Measurements from ENCODE around the gene SRRM4.

The SRRM4 gene

DNA sequence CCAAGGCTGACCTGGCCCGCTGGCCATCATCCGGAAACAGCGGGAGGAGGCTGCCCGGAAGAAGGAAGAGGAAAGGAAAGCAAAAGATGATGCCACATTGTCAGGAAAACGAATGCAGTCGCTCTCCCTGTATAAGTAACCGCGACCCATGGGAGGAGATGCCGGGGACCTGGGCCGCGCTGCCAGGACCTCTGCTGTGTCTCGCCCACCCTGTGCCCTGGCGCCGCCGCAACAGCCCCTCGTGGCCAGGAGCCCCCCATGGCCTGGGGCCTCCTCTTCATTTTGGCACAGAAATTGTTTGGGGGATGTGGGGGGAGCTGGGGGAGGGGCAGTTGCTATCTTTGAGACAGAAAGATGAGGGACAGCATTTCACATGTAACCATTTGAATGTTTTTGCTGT is 213.9 kb downstream of the SRRM4 start:
- no peak for DNase-seq (ENCODE audit: insufficient read length, low spot score)
- TF ChIP-seq CTCF (IDR thresholded peaks at IDR 0.05; ENCODE audit: insufficient read depth, missing control alignments) = no peak
- no peak for FAIRE-seq

- FAIRE-seq (no peak), DNase-seq (ENCODE audit: insufficient read length, low spot score) (no peak)
- no peak for TF ChIP-seq CTCF (IDR thresholded peaks at IDR 0.05; ENCODE audit: insufficient read depth, missing control alignments)
These were observed 217.1 kb downstream of the SRRM4 start for GRCh38 chr12:119198440-119198839.

- FAIRE-seq = no peak
- DNase-seq (ENCODE audit: insufficient read length, low spot score) = no peak
- no peak for TF ChIP-seq CTCF (IDR thresholded peaks at IDR 0.05; ENCODE audit: insufficient read depth, missing control alignments)
These were observed 219.3 kb downstream of the SRRM4 start for GRCh38 chr12:119200601-119201000.

DNA sequence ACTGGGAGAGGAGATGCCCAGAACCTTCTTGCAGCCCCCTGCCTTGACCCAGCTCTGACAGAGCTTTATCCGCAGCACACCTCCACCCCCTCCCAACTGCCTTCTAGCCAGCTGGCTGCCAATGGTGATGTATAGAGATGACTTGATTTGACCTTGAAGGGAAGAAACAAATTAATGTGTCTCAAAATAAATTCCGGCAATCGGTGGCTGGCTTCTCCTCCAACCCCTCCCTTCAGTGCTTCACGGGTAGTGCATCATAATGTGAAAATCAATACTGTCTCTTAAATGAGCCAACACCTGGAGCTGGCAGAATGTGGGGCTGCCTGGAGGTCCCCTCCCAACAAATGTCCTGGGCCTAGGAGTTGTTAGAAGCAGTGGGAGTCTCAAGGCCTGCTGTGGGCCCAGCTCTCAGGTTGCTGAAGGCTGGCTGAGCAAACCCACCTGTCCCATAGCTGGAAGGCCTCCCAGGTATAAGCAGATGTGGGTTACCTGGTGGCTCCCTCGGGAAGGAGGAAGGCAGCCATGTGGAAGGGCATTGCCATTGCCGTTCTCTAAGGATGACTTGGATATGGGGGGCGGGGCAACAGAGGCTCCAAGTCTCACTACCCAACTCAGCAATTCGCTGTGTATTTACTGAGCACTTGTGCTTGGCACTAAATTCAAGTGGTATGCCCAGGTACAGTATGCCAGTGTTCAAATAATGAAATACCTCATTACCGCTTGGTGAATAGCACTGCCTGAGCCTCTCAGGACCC is 220.6 kb downstream of the SRRM4 start:
- no peak for TF ChIP-seq CTCF (IDR thresholded peaks at IDR 0.05; ENCODE audit: insufficient read depth, missing control alignments)
- DNase-seq (ENCODE audit: insufficient read length, low spot score) = no peak
- FAIRE-seq = no peak

- DNase-seq (ENCODE audit: insufficient read length, low spot score) (no peak), FAIRE-seq (no peak)
- TF ChIP-seq CTCF (IDR thresholded peaks at IDR 0.05; ENCODE audit: insufficient read depth, missing control alignments) = no peak
These were observed 221.2 kb downstream of the SRRM4 start for GRCh38 chr12:119202544-119202943.

- TF ChIP-seq CTCF (IDR thresholded peaks at IDR 0.05; ENCODE audit: insufficient read depth, missing control alignments) = no peak
- FAIRE-seq (no peak), DNase-seq (ENCODE audit: insufficient read length, low spot score) (no peak)
These were observed 222.8 kb downstream of the SRRM4 start for GRCh38 chr12:119204131-119204530.

GRCh38 chr12:119204671-119205285 is 223.4 kb downstream of the SRRM4 start:
- no peak for DNase-seq (ENCODE audit: insufficient read length, low spot score)
- FAIRE-seq = no peak
- no peak for TF ChIP-seq CTCF (IDR thresholded peaks at IDR 0.05; ENCODE audit: insufficient read depth, missing control alignments)

Measured in D721Med (cell line).